Measurements from ENCODE around the gene AHDC1.

The AHDC1 gene

GRCh38 chr1:27592931-27593677 lies 10.8 kb downstream of the AHDC1 start:
- Mint-ChIP-seq H3K4me1 (ENCODE audit: low read depth) (no peaks in the 10 kb centered on the region), H3K27ac (no peak overlapping the region), H3K27me3 (peaks cover 2% of the 10 kb centered on the region), H3K36me3 (ENCODE audit: low read depth) (no peaks in the 10 kb centered on the region), H3K4me3 (no peak overlapping the region), H3K9me3 (no peaks in the 10 kb centered on the region)
- intact Hi-C loops (cut with micrococcal nuclease): no loop called here

DNA sequence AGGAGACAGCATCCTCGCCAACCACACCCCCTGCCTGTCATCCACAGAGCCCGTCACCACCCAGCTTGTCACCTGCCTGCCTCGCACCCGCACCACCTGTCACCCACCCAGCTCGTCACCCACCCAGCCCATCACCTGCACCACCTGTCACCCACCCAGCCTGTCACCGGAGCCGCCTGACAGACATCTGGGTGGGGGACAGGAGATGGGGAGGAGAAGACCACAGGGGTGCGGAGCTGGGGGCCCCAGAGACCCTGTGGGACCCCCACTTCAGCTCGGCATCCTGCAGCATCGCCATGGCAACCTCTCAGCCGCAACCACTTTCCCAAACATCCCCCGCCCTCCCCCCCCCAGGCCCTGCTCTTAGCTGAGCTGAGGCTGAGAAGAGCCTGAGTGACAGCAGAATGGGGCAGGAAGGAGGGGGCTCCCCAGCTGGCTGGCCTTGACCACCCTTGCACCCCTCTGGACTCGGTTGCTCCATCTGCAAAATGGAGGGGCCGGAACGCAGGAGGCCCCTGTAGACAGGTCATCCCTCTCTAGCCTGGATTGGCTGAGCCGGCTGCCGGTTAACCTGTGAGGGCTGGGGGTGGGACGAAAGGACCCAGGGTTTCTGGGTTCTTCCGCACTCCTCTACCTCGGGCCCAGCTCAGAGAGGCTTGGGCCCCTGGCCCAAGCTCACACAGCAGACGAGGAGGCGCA lies 11.6 kb downstream of the AHDC1 start:
- no peak overlapping the region for H3K4me3 Mint-ChIP-seq
- H3K9me3 Mint-ChIP-seq: no peaks in the 10 kb centered on the region
- intact Hi-C loops (cut with micrococcal nuclease): no loop called here
- no peaks in the 10 kb centered on the region for H3K27me3 Mint-ChIP-seq
- H3K4me1 Mint-ChIP-seq (ENCODE audit: low read depth): no peaks in the 10 kb centered on the region
- H3K36me3 Mint-ChIP-seq (ENCODE audit: low read depth): no peaks in the 10 kb centered on the region
- no peak overlapping the region for H3K27ac Mint-ChIP-seq

- Mint-ChIP-seq H3K9me3 (no peaks in the 10 kb centered on the region), H3K36me3 (ENCODE audit: low read depth) (no peaks in the 10 kb centered on the region)
- intact Hi-C loops (cut with micrococcal nuclease): no loop called here
Observed at GRCh38 chr1:27591622-27592021, 12.3 kb downstream of the AHDC1 start.

GRCh38 chr1:27590917-27591508 lies 12.9 kb downstream of the AHDC1 start:
- intact Hi-C loops (cut with micrococcal nuclease): no loop called here
- Mint-ChIP-seq H3K36me3 (ENCODE audit: low read depth) (no peaks in the 10 kb centered on the region), H3K4me3 (no peak overlapping the region), H3K9me3 (no peaks in the 10 kb centered on the region), H3K27ac (no peak overlapping the region), H3K27me3 (no peaks in the 10 kb centered on the region), H3K4me1 (ENCODE audit: low read depth) (no peaks in the 10 kb centered on the region)

More at GRCh38 chr1:27591622-27592021, 12.3 kb downstream of the AHDC1 start:
- Mint-ChIP-seq H3K27me3 (no peaks in the 10 kb centered on the region), H3K4me3 (no peak overlapping the region), H3K27ac (no peak overlapping the region), H3K4me1 (ENCODE audit: low read depth) (no peaks in the 10 kb centered on the region)

GRCh38 chr1:27589841-27590426 lies 14.0 kb downstream of the AHDC1 start:
- H3K4me1 Mint-ChIP-seq (ENCODE audit: low read depth): no peaks in the 10 kb centered on the region
- intact Hi-C loops (cut with micrococcal nuclease): no loop called here

GRCh38 chr1:27589441-27589840 lies 14.5 kb downstream of the AHDC1 start:
- Mint-ChIP-seq H3K4me1 (ENCODE audit: low read depth) (no peaks in the 10 kb centered on the region), H3K4me3 (no peak overlapping the region), H3K9me3 (no peaks in the 10 kb centered on the region), H3K36me3 (ENCODE audit: low read depth) (no peaks in the 10 kb centered on the region), H3K27me3 (no peaks in the 10 kb centered on the region), H3K27ac (no peak overlapping the region)
- intact Hi-C loops (cut with micrococcal nuclease): no loop called here

More at GRCh38 chr1:27589841-27590426, 14.0 kb downstream of the AHDC1 start:
- Mint-ChIP-seq H3K36me3 (ENCODE audit: low read depth) (no peaks in the 10 kb centered on the region), H3K4me3 (no peak overlapping the region), H3K9me3 (no peaks in the 10 kb centered on the region), H3K27ac (no peak overlapping the region), H3K27me3 (no peaks in the 10 kb centered on the region)

DNA sequence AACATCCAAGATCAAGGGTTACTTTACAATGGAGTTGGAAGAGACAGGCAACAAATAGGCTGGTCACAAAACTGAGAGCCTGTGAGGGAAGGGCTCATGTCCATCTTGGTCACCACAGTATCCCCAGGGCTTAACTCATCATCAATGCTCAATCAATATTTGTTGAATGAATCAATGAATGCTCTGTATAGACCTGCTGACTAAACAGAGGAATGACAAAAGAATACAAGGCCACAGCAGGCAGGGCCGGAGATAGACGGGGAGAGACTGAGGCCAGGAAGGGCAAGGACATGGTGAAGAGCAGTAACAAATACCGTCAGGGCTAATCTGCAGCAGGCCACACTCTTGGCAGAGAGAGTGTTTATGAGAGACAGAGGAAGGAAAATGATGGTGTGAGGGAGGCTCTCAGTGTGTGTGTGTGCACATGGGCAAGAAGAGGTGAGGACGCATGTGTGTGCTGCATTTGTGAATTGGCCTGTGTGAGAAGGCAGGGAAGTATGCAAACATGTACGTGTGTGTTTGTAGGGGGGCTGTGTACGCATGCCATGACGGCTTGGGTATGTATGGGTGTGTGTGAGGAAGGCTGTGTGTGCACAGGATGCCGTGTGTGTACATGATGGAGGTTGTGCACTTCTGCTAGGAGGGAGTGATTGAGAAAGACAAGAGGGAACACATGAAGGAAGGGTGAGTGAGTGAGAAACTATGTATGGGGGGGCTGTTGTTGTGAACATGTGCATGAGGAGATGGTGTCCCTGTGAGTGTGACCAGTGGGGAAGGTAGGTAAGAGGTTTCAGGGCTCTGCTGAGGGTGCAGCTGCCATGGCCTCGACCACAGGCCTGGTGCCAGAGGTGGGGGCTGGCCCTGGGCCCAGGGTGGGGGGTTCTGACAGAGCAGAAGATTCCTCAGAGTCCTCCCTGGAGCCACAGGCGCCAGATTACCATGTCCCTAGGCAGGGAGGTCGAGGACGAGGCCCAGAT lies 15.4 kb downstream of the AHDC1 start:
- Mint-ChIP-seq H3K4me3 (no peak overlapping the region), H3K27me3 (no peaks in the 10 kb centered on the region), H3K27ac (no peak overlapping the region), H3K9me3 (no peaks in the 10 kb centered on the region), H3K4me1 (ENCODE audit: low read depth) (no peaks in the 10 kb centered on the region), H3K36me3 (ENCODE audit: low read depth) (no peaks in the 10 kb centered on the region)
- intact Hi-C loops (cut with micrococcal nuclease): no loop called here

- intact Hi-C loops (cut with micrococcal nuclease): no loop called here
- Mint-ChIP-seq H3K4me1 (ENCODE audit: low read depth) (peaks cover 16% of the 10 kb centered on the region), H3K4me3 (no peak overlapping the region), H3K27me3 (no peaks in the 10 kb centered on the region), H3K9me3 (no peaks in the 10 kb centered on the region), H3K27ac (no peak overlapping the region), H3K36me3 (ENCODE audit: low read depth) (no peaks in the 10 kb centered on the region)
Observed at GRCh38 chr1:27585684-27586083, 18.3 kb downstream of the AHDC1 start.

DNA sequence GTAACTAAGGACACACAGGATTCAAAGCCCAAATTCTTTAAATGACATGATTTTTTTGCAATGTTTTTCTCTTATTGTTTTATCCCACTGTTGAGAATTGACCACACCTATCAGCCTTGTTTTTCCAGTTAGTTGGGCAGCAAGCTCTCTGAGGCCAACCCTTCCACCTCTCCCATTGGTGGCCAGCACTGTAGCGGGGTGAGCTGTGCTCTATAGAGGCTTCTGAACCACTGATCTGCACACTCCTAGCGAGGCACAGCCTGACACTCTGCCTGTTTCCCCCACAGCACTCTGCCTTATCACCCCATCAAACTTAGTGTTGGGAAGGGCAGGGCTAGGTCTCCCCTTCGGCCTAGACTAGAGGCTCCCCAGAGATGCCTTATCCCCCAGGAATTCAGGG lies 19.5 kb downstream of the AHDC1 start:
- Mint-ChIP-seq H3K27ac (no peak overlapping the region), H3K36me3 (ENCODE audit: low read depth) (no peaks in the 10 kb centered on the region), H3K4me1 (ENCODE audit: low read depth) (peaks cover 16% of the 10 kb centered on the region), H3K27me3 (no peaks in the 10 kb centered on the region), H3K4me3 (no peak overlapping the region), H3K9me3 (no peaks in the 10 kb centered on the region)
- intact Hi-C loops (cut with micrococcal nuclease): no loop called here

DNA sequence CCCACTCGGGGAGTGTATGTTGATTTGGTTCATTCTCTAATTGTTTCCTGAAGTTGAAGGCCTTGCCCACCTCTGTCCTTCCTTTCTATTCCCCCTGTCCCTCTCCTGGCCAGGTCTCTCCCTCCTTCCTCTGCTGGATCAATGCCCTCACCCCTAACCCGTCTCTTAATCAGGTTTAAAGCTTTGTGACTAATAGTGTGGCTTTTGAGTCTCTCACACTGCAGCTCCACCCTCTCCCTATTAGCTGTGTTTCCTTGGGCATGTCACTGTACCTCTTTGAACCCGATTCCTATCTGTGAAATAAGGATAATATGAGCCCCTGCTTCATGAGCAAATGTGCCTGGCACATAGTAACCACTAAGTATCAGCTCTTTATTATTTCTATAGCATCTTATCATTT lies 20.5 kb downstream of the AHDC1 start:
- no peak overlapping the region for H3K4me3 Mint-ChIP-seq
- no peaks in the 10 kb centered on the region for H3K9me3 Mint-ChIP-seq
- H3K27ac Mint-ChIP-seq: no peak overlapping the region
- no peaks in the 10 kb centered on the region for H3K36me3 Mint-ChIP-seq (ENCODE audit: low read depth)
- peaks cover 16% of the 10 kb centered on the region for H3K4me1 Mint-ChIP-seq (ENCODE audit: low read depth)
- no peaks in the 10 kb centered on the region for H3K27me3 Mint-ChIP-seq
- intact Hi-C loops (cut with micrococcal nuclease): no loop called here

DNA sequence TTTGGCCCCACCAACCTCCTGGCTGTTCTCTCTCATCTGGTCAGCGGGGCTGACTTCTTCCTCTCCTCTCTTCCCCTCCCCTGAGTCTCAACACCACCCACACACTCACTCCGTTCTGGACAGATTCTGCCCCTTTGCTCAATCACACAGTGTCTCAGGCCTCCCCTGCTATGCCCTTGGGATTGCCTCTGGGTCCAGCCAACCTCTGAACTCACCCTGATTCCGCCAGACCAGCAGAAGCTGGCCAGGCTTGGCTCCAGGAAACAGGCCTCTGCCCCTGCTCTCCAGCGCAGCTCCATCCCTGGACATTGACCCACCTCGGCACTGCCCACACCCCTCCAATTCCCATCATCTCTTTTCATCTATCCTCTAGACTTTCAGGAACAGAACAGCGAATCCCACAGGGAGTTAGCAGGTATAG lies 22.1 kb downstream of the AHDC1 start:
- intact Hi-C loops (cut with micrococcal nuclease): no loop called here
- H3K9me3 Mint-ChIP-seq: no peaks in the 10 kb centered on the region
- no peak overlapping the region for H3K27ac Mint-ChIP-seq
- H3K36me3 Mint-ChIP-seq (ENCODE audit: low read depth): no peaks in the 10 kb centered on the region
- H3K27me3 Mint-ChIP-seq: peaks cover 9% of the 10 kb centered on the region
- H3K4me1 Mint-ChIP-seq (ENCODE audit: low read depth): peaks cover 25% of the 10 kb centered on the region
- H3K4me3 Mint-ChIP-seq: no peak overlapping the region

DNA sequence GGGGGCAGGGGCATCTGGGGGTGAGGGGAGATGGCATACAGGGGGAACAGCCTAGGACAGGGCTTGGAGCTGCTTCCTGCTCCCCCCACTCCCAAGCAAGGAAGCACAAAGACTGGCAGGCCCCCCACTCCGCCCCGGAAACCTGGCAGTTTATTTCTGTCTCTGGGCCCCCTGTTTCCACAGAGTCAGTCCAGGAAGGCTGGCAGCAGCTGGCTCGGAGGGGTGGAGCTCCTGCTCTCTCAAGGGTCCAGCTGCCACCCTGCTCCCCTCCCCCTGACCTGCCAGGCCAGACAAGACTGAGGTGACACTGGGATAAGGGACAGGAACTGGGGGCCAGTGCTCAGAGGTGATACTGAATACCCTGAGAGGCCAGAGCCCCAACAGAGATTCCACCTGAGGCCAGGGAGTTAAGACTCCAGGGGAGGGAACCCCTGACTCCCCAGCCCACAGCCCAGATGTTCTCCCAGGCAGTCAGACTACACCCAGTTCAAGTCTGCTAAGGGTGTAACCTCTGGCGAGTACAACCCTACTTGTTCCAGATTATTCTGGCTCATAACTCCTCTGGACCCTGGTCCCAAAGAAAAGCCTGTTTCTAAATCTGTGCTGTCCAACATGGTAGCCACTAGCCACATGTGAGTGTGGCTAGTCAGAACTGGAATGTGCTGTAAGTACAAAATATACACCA lies 26.3 kb downstream of the AHDC1 start:
- intact Hi-C loops (cut with micrococcal nuclease): no loop called here
- peaks cover 6% of the 10 kb centered on the region for H3K36me3 Mint-ChIP-seq (ENCODE audit: low read depth)
- peaks cover 45% of the 10 kb centered on the region for H3K4me1 Mint-ChIP-seq (ENCODE audit: low read depth)
- H3K27ac Mint-ChIP-seq: no peak overlapping the region
- no peaks in the 10 kb centered on the region for H3K9me3 Mint-ChIP-seq
- H3K4me3 Mint-ChIP-seq: no peak overlapping the region
- H3K27me3 Mint-ChIP-seq: peaks cover 37% of the 10 kb centered on the region

DNA sequence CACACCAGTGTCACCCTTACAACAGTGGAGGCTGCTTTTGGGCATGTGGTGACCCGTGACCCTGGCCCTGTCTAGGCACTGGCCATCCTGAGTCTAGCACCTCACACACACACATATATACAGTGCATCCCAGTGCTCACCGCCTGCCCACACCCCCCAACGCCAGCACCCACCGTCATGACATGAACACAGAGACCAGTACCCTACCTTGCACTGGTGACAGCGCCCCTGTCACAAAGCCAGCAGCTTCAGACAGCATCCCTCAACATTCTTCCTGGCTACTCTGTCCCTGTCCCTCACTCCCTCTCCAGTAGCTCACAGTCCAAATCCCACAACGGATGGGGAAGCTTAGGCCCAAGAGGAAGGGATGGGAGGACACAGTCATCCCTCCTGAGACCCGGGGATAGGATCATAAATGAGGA lies 27.1 kb downstream of the AHDC1 start:
- intact Hi-C loops (cut with micrococcal nuclease): no loop called here
- peaks cover 6% of the 10 kb centered on the region for H3K36me3 Mint-ChIP-seq (ENCODE audit: low read depth)
- H3K27me3 Mint-ChIP-seq: peaks cover 40% of the 10 kb centered on the region
- no peak overlapping the region for H3K27ac Mint-ChIP-seq
- H3K4me1 Mint-ChIP-seq (ENCODE audit: low read depth): peaks cover 41% of the 10 kb centered on the region
- H3K9me3 Mint-ChIP-seq: no peaks in the 10 kb centered on the region
- H3K4me3 Mint-ChIP-seq: no peak overlapping the region
